ENCODE results near the gene MS4A6E. TPM values are rescaled to one million over a fixed set of nuclear protein-coding genes. Genes with fewer than 3 reads are reported as not detected.
A peak's percentile ranks its signal among the peaks of the same experiment; 100 is the strongest.

MS4A6E gene
- total and polyA plus RNA-seq, 2 donors, result 0.57 to 2.5 TPM

GRCh38 chr11:60328460-60328859, 1.4 kb downstream of the MS4A6E start:
- Histone ChIP-seq H3K4me3 (ENCODE audit: low read length in 2 of 2) (no peak overlapping the region), H3K27me3 (ENCODE audit: control insufficient read depth in 2 of 2, insufficient read depth in 1 of 2, low read length in 1 of 2) (no peaks in the 10 kb centered on the region), H3K36me3 (ENCODE audit: control insufficient read depth in 2 of 2, insufficient read depth in 2 of 2, low read length in 1 of 2) (no peaks in the 10 kb centered on the region), H3K27ac (ENCODE audit: low read depth in 1 of 2, low read length in 1 of 2) (no peak overlapping the region), H3K4me1 (ENCODE audit: control insufficient read depth in 2 of 2, insufficient read depth in 2 of 2, low read length in 2 of 2) (no peaks in the 10 kb centered on the region), H3K9me3 (ENCODE audit: control insufficient read depth in 2 of 2, insufficient read depth in 1 of 2, low read length in 1 of 2) (no peaks in the 10 kb centered on the region)
- DNase-seq (ENCODE audit: low read depth in 6 of 9, low spot score in 9 of 9), result no peak

GRCh38 chr11:60332846-60333245, 5.8 kb downstream of the MS4A6E start:
- Histone ChIP-seq H3K4me3 (ENCODE audit: low read length in 2 of 2) (no peak overlapping the region), H3K27ac (ENCODE audit: low read depth in 1 of 2, low read length in 1 of 2) (no peak overlapping the region), H3K4me1 (ENCODE audit: control insufficient read depth in 2 of 2, insufficient read depth in 2 of 2, low read length in 2 of 2) (no peaks in the 10 kb centered on the region), H3K9me3 (ENCODE audit: control insufficient read depth in 2 of 2, insufficient read depth in 1 of 2, low read length in 1 of 2) (no peaks in the 10 kb centered on the region), H3K36me3 (ENCODE audit: control insufficient read depth in 2 of 2, insufficient read depth in 2 of 2, low read length in 1 of 2) (no peaks in the 10 kb centered on the region), H3K27me3 (ENCODE audit: control insufficient read depth in 2 of 2, insufficient read depth in 1 of 2, low read length in 1 of 2) (no peaks in the 10 kb centered on the region)
- no peak for DNase-seq (ENCODE audit: low read depth in 6 of 9, low spot score in 9 of 9)
- WGBS, result 0% methylated on average over 3 of the region's 3 CpGs

GRCh38 chr11:60334005-60334620, 7.1 kb downstream of the MS4A6E start:
- Histone ChIP-seq H3K36me3 (ENCODE audit: control insufficient read depth in 2 of 2, insufficient read depth in 2 of 2, low read length in 1 of 2) (no peaks in the 10 kb centered on the region), H3K27me3 (ENCODE audit: control insufficient read depth in 2 of 2, insufficient read depth in 1 of 2, low read length in 1 of 2) (no peaks in the 10 kb centered on the region), H3K9me3 (ENCODE audit: control insufficient read depth in 2 of 2, insufficient read depth in 1 of 2, low read length in 1 of 2) (no peaks in the 10 kb centered on the region), H3K4me3 (ENCODE audit: low read length in 2 of 2) (no peak overlapping the region), H3K4me1 (ENCODE audit: control insufficient read depth in 2 of 2, insufficient read depth in 2 of 2, low read length in 2 of 2) (no peaks in the 10 kb centered on the region), H3K27ac (ENCODE audit: low read depth in 1 of 2, low read length in 1 of 2) (no peak overlapping the region)
- DNase-seq (ENCODE audit: low read depth in 6 of 9, low spot score in 9 of 9), result peak; percentile 16 to 76 (median 50)
- WGBS, result 53% methylated on average over 2 of the region's 2 CpGs

GRCh38 chr11:60336767-60337391, 9.8 kb downstream of the MS4A6E start:
- H3K4me3 ChIP-seq (ENCODE audit: low read length in 2 of 2), result no peak overlapping the region

GRCh38 chr11:60338053-60338452, 11.0 kb downstream of the MS4A6E start:
- Histone ChIP-seq H3K36me3 (ENCODE audit: control insufficient read depth in 2 of 2, insufficient read depth in 2 of 2, low read length in 1 of 2) (no peaks in the 10 kb centered on the region), H3K9me3 (ENCODE audit: control insufficient read depth in 2 of 2, insufficient read depth in 1 of 2, low read length in 1 of 2) (no peaks in the 10 kb centered on the region), H3K4me1 (ENCODE audit: control insufficient read depth in 2 of 2, insufficient read depth in 2 of 2, low read length in 2 of 2) (no peaks in the 10 kb centered on the region), H3K4me3 (ENCODE audit: low read length in 2 of 2) (no peak overlapping the region), H3K27ac (ENCODE audit: low read depth in 1 of 2, low read length in 1 of 2) (no peak overlapping the region), H3K27me3 (ENCODE audit: control insufficient read depth in 2 of 2, insufficient read depth in 1 of 2, low read length in 1 of 2) (no peaks in the 10 kb centered on the region)
- no peak for DNase-seq (ENCODE audit: low read depth in 6 of 9, low spot score in 9 of 9)
- WGBS, result 86% methylated on average over 2 of the region's 2 CpGs

More at GRCh38 chr11:60336767-60337391, 9.8 kb downstream of the MS4A6E start:
- Histone ChIP-seq H3K36me3 (ENCODE audit: control insufficient read depth in 2 of 2, insufficient read depth in 2 of 2, low read length in 1 of 2) (no peaks in the 10 kb centered on the region), H3K4me1 (ENCODE audit: control insufficient read depth in 2 of 2, insufficient read depth in 2 of 2, low read length in 2 of 2) (no peaks in the 10 kb centered on the region), H3K9me3 (ENCODE audit: control insufficient read depth in 2 of 2, insufficient read depth in 1 of 2, low read length in 1 of 2) (no peaks in the 10 kb centered on the region), H3K27me3 (ENCODE audit: control insufficient read depth in 2 of 2, insufficient read depth in 1 of 2, low read length in 1 of 2) (no peaks in the 10 kb centered on the region), H3K27ac (ENCODE audit: low read depth in 1 of 2, low read length in 1 of 2) (no peak overlapping the region)
- no peak for DNase-seq (ENCODE audit: low read depth in 6 of 9, low spot score in 9 of 9)
- WGBS, result 96% methylated on average over 7 of the region's 7 CpGs

GRCh38 chr11:60339356-60339755, 12.3 kb downstream of the MS4A6E start:
- no peaks in the 10 kb centered on the region for H3K27me3 ChIP-seq (ENCODE audit: control insufficient read depth in 2 of 2, insufficient read depth in 1 of 2, low read length in 1 of 2)
- H3K9me3 ChIP-seq (ENCODE audit: control insufficient read depth in 2 of 2, insufficient read depth in 1 of 2, low read length in 1 of 2), result no peaks in the 10 kb centered on the region
- H3K4me3 ChIP-seq (ENCODE audit: low read length in 2 of 2), result no peak overlapping the region
- 64% methylated on average over 3 of the region's 3 CpGs for WGBS
- no peak for DNase-seq (ENCODE audit: low read depth in 6 of 9, low spot score in 9 of 9)
- no peak overlapping the region for H3K27ac ChIP-seq (ENCODE audit: low read depth in 1 of 2, low read length in 1 of 2)
- no peaks in the 10 kb centered on the region for H3K36me3 ChIP-seq (ENCODE audit: control insufficient read depth in 2 of 2, insufficient read depth in 2 of 2, low read length in 1 of 2)
- no peaks in the 10 kb centered on the region for H3K4me1 ChIP-seq (ENCODE audit: control insufficient read depth in 2 of 2, insufficient read depth in 2 of 2, low read length in 2 of 2)

- H3K9me3 ChIP-seq (ENCODE audit: control insufficient read depth in 2 of 2, insufficient read depth in 1 of 2, low read length in 1 of 2), result no peaks in the 10 kb centered on the region
- no peak overlapping the region for H3K27ac ChIP-seq (ENCODE audit: low read depth in 1 of 2, low read length in 1 of 2)
- H3K27me3 ChIP-seq (ENCODE audit: control insufficient read depth in 2 of 2, insufficient read depth in 1 of 2, low read length in 1 of 2), result no peaks in the 10 kb centered on the region
- no peak overlapping the region for H3K4me3 ChIP-seq (ENCODE audit: low read length in 2 of 2)
- no peaks in the 10 kb centered on the region for H3K4me1 ChIP-seq (ENCODE audit: control insufficient read depth in 2 of 2, insufficient read depth in 2 of 2, low read length in 2 of 2)
- WGBS, result 72% methylated on average over 10 of the region's 10 CpGs
- peak in 2 of 9 donors; percentile 11 to 27 for DNase-seq (ENCODE audit: low read depth in 6 of 9, low spot score in 9 of 9)
- no peaks in the 10 kb centered on the region for H3K36me3 ChIP-seq (ENCODE audit: control insufficient read depth in 2 of 2, insufficient read depth in 2 of 2, low read length in 1 of 2)
These were observed 16.1 kb downstream of the MS4A6E start for GRCh38 chr11:60343094-60343704.

- WGBS, result 100% methylated on average over 2 of the region's 2 CpGs
These were observed 17.1 kb downstream of the MS4A6E start for GRCh38 chr11:60344146-60344545.

GRCh38 chr11:60345489-60345888, 18.4 kb downstream of the MS4A6E start:
- Histone ChIP-seq H3K4me1 (ENCODE audit: control insufficient read depth in 2 of 2, insufficient read depth in 2 of 2, low read length in 2 of 2) (no peaks in the 10 kb centered on the region), H3K27me3 (ENCODE audit: control insufficient read depth in 2 of 2, insufficient read depth in 1 of 2, low read length in 1 of 2) (no peaks in the 10 kb centered on the region), H3K4me3 (ENCODE audit: low read length in 2 of 2) (no peak overlapping the region), H3K36me3 (ENCODE audit: control insufficient read depth in 2 of 2, insufficient read depth in 2 of 2, low read length in 1 of 2) (no peaks in the 10 kb centered on the region), H3K27ac (ENCODE audit: low read depth in 1 of 2, low read length in 1 of 2) (no peak overlapping the region), H3K9me3 (ENCODE audit: control insufficient read depth in 2 of 2, insufficient read depth in 1 of 2, low read length in 1 of 2) (no peaks in the 10 kb centered on the region)
- DNase-seq (ENCODE audit: low read depth in 6 of 9, low spot score in 9 of 9), result no peak

More at GRCh38 chr11:60344146-60344545, 17.1 kb downstream of the MS4A6E start:
- H3K27me3 ChIP-seq (ENCODE audit: control insufficient read depth in 2 of 2, insufficient read depth in 1 of 2, low read length in 1 of 2), result no peaks in the 10 kb centered on the region
- H3K4me1 ChIP-seq (ENCODE audit: control insufficient read depth in 2 of 2, insufficient read depth in 2 of 2, low read length in 2 of 2), result no peaks in the 10 kb centered on the region
- H3K4me3 ChIP-seq (ENCODE audit: low read length in 2 of 2), result no peak overlapping the region
- H3K9me3 ChIP-seq (ENCODE audit: control insufficient read depth in 2 of 2, insufficient read depth in 1 of 2, low read length in 1 of 2), result no peaks in the 10 kb centered on the region
- no peak overlapping the region for H3K27ac ChIP-seq (ENCODE audit: low read depth in 1 of 2, low read length in 1 of 2)
- no peak for DNase-seq (ENCODE audit: low read depth in 6 of 9, low spot score in 9 of 9)
- no peaks in the 10 kb centered on the region for H3K36me3 ChIP-seq (ENCODE audit: control insufficient read depth in 2 of 2, insufficient read depth in 2 of 2, low read length in 1 of 2)

Data from thymus (tissue), 11 donors.